NCI-H1417 (cell line): ENCODE data around the gene AKAP17A.
"Not testable (repeated sequence)": the region's sequence is repeated elsewhere in the genome, so short reads cannot be mapped to it uniquely, and the experiment has no call there.

Source experiments
- DNase-seq, 3 experiments: peaks; one replicate each; lab custom pipeline; 2025; lab: John Stamatoyannopoulos, UW

The AKAP17A gene

DNA sequence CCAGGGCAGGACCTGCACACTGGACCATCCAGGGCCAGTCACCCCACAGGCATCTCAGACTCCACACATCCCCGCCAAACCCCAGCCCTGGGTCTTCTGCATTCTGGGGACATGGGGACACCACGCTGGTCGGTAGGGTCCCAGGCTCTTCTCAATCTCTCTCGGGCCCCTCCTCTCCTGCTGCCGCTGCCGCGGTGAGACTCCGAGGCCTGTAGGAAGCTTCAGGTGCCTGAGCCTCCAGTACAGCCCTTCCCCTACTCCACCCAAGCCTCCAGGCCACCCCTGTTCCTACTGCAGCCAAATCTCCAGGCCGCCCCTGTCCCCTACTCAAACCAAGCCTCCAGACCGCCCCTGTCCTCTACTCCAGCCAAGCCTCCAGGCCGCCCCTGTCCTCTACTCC is 17.9 kb downstream of the AKAP17A start:
- DNase-seq: no peak

DNA sequence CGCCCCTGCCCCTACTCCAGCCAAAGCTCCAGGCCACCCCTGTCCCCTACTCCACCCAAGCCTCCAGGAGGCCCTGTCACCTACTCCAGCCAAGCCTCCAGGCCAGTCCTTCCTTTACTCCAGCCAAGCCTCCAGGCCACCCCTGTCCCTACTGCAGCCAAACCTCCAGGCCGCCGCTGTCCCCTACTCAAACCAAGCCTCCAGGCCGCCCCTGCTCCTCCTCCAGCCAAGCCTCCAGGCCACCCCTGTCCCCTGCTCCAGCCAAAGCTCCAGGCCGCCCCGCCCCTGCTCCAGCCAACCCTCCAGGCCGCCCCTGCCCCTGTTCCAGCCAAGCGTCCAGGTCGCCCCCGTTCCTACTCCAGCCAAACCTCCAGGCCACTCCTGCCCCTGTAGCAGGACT is 18.4 kb downstream of the AKAP17A start:
- no peak for DNase-seq

DNA sequence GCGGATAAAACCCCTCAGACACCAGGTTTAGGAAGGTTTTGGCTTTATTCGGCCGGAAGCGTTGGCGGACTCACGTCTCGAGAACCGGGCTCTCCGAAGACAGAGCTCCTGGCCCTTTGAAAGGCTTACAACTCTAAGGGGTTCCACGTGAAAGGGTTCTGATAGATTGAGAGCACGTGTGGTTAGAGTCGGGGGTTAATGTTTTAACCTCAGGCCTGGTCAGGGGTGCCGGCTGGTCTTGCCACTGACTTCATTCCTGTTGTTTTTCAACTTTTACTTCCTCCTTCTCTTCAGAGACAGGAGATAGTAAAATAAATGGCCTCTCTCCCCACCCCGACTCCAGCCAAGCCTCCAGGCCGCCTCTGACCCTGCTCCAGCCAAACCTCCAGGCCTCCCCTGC is 18.8 kb downstream of the AKAP17A start:
- DNase-seq: no peak

DNA sequence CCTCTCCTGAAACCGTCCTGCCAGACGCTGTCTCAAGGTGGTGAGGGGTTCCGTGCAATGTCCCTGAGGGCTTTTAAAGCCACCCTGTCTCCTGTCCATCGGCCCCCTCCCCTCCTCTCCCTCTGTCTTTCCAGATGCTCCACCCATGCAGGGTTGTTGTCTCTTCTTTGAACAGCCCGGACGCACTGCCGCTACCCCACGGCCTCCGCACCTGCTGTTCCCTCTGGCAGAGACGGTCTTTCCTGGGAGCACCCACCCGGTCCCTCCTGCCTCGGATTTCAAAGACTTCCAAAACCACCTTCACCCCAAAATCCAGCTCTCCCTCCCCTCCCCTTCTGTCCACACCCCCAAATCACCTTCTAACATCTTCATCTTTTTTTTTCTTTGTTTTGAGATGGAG is 19.3 kb downstream of the AKAP17A start:
- DNase-seq: no peak

DNA sequence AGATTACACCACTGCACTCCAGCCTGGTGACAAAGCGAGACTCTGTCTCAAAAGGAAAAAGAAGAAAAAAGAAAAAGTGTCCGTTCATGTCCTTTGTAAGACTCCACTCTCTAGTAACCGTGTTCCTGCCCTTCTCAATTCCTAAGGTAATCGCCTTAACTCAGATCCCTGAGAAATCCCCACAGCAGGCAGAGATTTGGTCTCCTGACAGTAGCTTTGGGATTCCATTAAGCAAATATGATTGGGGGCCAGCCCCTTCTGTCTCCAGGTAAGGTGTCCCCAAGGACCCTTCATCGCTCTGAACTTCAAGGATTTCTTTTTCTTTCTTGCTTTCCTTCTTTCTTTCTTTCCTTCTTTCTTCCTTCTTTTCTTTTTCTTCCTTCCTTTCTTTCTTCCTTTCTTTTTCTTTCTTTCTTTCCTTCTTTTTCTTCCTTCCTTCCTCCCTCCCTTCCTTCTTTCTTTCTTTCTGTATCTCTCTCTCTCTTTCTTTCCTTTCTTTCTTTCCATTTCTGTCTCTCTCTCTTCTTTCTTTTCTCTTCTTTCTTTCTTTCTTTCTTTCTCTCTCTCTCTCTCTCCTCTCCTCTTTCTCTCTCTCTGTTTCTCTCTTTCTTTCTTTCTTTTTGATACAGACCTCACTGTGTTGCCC is 21.4 kb downstream of the AKAP17A start:
- no peak for DNase-seq

DNA sequence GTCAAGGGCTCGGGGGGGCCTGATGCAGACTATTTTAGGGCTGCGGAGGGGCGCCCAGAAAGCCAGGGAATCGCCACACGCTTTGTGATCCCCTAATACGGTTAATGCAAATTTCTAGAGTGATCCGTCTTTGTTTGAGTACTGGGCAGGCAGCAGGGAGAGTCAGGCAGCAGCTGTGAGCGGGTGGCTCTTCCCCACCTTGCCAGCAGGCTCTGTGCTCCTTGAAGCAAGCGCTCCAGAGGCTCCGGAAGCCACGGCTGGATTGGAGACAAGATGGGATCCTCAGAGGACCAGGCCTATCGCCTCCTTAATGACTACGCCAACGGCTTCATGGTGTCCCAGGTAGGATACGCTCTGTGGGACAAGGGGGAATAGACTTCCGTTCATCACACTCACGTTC is 23.5 kb downstream of the AKAP17A start, which contains the start of gene ASMT:
Gene ASMT, plus strand, starts transcription at position 133 of the 400 bp plus-strand sequence. Its CDS starts 141 bp downstream, at position 274.
- DNase-seq: no peak

DNA sequence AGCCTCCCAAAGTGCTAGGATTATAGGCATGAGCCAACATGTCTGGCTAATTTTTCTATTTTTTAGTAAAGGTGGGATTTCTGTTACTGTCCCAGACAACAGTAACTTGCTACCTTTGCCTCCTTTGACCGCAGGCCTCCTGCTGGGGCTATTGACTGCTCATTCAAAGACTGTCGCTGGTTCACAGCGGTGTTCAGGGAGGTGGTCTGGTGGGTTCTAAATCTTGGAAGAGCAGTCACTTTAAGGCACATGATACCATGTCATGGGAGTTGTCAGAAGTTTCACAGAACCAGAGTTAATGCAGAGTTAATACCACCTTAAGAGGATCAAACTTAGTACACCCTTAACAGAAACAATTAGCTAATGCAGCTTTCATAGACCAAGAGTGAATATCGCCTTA is 27.3 kb downstream of the AKAP17A start:
- no peak for DNase-seq

DNA sequence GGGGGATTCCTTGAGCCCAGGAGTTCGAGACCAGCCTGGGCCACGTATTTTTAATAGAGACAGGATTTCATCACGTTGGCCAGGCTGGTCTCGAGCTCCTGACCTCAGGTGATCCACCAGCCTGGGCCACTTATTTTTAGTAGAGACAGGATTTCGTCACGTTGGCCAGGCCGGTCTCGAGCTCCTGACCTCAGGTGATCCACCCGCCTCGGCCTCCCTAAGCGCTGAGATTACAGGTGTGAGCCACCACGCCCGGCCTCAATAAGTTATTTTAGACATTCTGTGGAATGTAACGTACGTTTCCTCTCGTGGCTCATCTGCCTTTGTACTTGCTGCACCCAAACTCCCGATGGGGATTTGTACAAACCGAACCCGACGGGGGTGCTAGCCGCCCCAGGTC is 32.3 kb downstream of the AKAP17A start:
- no peak for DNase-seq

DNA sequence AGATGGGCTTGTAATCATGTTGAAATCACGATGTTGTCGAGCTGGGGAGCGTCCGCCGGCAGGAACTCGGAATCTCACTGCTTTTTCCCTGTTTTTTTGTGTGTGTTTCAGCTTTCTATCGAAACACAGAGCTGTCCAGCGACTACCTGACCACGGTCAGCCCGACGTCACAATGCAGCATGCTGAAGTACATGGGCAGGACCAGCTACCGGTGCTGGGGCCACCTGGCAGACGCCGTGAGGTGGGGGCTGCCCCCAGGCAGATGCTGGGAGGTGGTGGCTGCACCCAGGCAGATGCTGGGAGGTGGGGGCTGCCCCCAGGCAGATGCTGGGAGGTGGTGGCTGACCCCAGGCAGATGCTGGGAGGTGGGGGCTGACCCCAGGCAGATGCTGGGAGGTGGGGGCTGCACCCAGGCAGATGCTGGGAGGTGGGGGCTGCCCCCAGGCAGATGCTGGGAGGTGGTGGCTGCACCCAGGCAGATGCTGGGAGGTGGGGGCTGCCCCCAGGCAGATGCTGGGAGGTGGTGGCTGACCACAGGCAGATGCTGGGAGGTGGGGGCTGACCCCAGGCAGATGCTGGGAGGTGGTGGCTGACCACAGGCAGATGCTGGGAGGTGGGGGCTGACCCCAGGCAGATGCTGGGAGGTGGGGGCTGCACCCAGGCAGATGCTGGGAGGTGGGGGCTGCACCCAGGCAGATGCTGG is 32.9 kb downstream of the AKAP17A start:
- DNase-seq: not testable (repeated sequence)

DNA sequence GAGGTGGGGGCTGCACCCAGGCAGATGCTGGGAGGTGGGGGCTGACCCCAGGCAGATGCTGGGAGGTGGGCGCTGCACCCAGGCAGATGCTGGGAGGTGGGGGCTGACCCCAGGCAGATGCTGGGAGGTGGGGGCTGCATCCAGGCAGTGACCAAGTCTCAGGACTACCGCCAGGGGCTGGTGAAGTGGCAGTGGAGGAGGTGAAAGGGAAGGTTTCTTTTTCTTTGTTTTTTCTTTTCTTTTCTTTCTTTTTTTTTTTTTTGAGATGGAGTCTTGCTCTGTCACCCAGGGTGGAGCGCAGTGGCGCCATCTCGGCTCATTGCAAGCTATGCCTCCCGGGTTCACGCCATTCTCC is 33.4 kb downstream of the AKAP17A start:
- DNase-seq: not testable (repeated sequence)

DNA sequence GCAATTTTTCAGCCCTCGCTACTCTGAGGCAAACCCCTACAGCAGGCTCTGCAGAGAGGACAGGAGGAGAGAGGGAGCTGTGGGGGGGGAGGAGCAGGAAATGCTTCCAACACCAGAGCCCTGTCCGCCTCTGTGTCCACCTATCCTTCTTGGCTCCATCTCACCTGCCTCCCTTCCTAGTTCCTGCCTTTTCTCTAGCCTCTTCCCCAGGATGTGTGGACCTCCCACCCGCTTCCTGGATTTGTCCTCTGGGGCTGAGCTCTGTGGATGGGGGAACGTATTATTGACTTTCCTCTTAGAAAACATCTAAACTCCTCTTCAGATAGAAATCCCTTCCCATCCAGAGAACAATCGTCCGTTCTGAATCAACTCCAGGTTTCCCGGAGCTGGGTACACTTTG is 37.8 kb downstream of the AKAP17A start:
- DNase-seq: no peak

DNA sequence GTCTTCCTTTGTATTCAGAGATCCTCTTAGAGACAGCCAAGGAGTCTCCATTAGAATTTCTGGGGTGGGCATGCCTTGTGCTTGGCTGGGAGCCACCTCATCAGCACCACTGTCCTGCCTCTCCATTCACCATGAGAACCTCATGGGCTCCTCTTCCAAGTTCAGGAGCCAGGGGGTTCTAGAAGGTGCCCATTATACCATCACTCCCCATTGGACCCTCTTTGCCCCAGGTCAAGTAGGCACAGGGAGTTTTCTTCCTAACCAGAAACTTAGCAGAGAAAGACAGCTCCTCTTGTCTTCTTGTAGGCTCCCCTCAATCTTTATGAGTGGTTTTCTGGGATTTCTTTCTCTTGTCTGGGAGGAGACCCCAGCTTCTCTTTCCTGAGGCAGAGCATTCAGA is 54.6 kb downstream of the AKAP17A start:
- no peak for DNase-seq

DNA sequence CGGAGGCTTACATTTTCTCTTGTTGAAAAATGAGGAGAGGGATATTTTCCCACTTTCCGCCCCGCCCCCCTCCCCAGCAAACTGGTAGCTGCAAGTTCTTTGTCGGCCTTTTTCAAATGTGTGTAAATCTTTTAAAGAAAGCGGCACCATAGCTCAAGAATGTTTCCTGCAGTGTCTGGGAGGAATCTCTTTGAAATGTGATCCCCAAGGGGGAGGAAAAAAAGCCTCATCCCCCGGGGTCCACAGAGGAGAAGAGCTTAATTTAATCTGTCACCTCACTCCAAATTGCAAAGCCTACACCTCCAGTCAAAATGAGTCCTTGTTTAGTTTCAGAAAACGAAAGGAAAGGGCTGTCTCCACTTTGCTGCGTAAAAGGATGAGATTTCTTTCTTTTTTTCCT is 58.2 kb downstream of the AKAP17A start:
- no peak for DNase-seq
